CD4-positive, alpha-beta T cell treated with Interleukin-6 for 4 hours (primary cell): ENCODE measurements around the gene RNASE13.

Experiments used
- DNase-seq: peaks from one replicate; pipeline ENCODE4 v3.0.0-alpha.2; 2020; ENCODE audit warnings: mixed read lengths

RNASE13 gene, protein sequence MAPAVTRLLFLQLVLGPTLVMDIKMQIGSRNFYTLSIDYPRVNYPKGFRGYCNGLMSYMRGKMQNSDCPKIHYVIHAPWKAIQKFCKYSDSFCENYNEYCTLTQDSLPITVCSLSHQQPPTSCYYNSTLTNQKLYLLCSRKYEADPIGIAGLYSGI

DNA sequence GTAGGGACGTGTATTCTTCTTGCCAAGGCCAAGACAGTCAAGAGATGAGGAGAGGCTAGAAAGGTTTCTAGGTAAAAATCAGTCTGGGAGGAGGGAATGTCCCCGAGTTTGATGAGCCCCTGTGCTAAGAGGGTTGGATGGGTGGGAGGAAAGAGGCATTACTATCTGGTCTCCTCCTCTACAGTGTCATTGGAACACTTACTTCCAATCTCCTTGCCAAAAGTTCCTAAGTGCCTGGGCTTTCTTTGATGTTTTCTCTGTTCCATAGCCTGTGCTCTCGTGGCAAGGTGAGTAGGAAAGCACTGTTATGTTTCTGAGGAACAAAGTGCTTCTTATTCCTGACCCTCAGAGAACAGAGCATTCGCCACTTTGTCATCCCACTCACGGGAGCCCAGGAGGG lies at the start of gene RNASE13:
RNASE13 (minus strand) TSS at position 101 of the 400 bp plus-strand sequence. CDS start 519 bp downstream, outside the sequence.
- DNase-seq = no peak

DNA sequence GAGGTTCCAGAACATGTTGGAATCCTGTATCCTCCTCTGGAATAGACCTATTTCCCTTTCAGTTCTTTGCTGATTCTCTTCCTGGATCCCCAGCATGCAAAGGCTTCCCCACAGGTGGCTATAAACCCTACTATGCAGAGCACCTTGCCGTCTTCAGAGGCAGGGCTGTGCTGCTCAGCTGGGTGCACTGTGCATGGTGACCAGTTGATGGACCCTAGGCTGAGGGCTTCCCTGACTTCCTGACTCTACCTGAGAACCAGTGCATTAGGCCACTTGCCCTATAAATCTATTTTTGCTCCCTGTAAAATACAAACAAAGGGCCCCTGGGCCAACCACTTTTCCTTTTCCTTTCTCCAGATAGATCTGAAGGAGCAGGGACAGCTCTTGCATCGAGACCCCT lies 49.8 kb upstream of the RNASE13 start:
- DNase-seq = no peak

DNA sequence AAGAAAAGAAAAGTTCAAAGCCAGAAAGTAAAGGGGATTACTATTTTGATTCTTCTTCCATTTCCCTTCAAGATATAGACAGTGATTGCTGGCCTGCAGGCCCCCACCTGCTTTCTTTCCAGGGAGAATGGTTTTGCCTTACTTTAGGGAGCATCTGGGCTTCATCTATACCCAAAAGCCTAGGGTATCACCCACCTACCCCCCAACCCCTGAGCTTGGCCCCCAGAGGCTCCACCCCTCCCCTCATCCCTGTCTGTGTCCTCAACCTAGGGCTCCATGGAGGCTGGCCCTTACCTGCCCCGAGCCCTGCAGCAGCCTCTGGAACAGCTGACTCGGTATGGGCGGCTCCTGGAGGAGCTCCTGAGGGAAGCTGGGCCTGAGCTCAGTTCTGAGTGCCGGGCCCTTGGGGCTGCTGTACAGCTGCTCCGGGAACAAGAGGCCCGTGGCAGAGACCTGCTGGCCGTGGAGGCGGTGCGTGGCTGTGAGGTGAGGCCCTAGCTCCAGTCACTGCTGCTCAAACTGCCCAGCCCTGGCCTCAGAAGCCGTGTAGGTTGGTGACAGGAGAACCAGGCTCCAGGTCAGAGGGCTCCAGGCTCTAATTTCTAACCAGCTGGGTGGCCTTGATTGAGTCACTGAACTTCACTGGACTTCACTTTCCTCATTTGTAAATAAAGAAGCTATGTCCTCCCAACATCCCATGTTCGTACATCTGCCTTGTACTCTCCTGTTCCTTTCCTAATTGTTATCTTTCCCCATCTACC lies 49.1 kb upstream of the RNASE13 start:
- DNase-seq = no peak

- DNase-seq = no peak
Observed at GRCh38 chr14:21081521-21082142, 47.0 kb upstream of the RNASE13 start.

DNA sequence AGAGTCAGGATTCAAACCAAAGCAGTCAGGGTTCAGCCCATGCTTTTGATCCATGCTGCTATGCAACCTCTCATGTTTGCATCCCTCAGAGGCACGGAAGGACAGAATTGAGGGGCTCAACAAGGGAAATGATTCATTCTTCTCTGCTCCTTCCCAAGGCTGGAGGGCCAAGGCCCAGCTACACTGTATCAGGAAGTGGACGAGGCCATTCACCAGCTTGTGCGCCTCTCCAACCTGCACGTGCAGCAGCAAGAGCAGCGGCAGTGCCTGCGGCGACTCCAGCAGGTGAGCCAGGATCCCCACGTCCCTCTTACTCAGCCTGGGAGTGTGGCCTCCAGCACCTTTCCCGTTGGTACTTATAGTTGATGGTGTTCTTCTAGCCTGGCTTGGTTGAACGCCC lies 44.1 kb upstream of the RNASE13 start:
- no peak for DNase-seq

GRCh38 chr14:21078287-21078686 lies 43.7 kb upstream of the RNASE13 start:
- no peak for DNase-seq

- DNase-seq = no peak
Observed at GRCh38 chr14:21077672-21078071, 43.1 kb upstream of the RNASE13 start.

GRCh38 chr14:21075719-21076437 lies 41.3 kb upstream of the RNASE13 start:
- no peak for DNase-seq

- no peak for DNase-seq
Observed at GRCh38 chr14:21074398-21075272, 40.0 kb upstream of the RNASE13 start.

- DNase-seq = no peak
Observed at GRCh38 chr14:21073921-21074320, 39.3 kb upstream of the RNASE13 start.

GRCh38 chr14:21072781-21073339 lies 38.3 kb upstream of the RNASE13 start:
- no peak for DNase-seq

DNA sequence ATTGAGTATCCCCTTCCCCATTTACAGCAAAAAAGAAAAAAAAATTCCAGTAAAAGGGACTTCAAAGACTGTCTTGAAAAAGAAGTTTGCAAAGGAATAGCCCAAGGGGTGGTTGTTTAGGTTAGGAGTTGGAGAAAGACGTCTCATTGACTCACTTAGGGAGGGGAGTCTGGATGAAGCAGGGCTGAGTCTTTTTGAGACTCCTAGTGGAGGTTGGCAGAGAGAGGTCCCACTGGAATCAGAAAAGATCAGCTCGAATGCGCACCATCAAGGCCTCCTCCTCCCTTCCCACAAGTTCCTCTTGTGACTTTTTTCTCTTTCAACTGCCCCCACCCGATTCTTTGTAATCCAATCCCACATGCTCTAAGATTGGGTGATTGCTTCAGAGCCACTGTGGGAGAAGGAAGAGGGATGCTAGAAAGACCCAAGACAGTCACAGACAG lies 37.4 kb upstream of the RNASE13 start:
- no peak for DNase-seq

GRCh38 chr14:21071225-21072030 lies 36.8 kb upstream of the RNASE13 start:
- peak; percentile 69 for DNase-seq

DNA sequence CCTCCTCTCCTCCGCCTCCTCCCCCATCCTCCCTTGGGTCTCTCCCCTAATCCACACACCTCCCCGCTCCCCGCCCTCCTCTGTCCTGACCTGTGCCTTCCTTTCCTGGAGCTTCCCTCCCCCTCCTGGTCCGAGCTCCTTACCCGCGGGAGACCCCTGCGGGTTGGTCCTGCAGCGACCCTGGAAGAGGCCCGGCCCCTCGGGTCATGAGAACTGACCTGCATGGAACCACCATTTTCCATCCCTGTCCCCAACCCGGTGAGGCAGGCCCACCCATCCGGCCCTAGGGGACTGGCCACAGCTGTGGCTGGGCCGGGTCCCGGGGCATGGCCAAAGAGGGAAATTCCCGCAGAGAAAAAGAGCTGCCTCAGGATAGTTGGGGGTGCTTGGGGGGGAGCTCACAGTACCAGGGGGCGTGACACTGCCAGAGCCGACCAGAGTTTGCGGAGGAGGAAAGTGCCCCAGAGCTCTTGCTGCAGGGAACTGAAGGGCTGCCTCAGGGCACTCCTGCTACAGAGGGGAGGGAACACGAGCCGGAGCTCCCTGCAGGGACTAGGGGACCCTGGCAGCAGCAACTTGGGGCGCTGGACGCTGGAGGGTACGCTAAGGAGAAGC lies 36.1 kb upstream of the RNASE13 start:
- peak; percentile 5 for DNase-seq

DNA sequence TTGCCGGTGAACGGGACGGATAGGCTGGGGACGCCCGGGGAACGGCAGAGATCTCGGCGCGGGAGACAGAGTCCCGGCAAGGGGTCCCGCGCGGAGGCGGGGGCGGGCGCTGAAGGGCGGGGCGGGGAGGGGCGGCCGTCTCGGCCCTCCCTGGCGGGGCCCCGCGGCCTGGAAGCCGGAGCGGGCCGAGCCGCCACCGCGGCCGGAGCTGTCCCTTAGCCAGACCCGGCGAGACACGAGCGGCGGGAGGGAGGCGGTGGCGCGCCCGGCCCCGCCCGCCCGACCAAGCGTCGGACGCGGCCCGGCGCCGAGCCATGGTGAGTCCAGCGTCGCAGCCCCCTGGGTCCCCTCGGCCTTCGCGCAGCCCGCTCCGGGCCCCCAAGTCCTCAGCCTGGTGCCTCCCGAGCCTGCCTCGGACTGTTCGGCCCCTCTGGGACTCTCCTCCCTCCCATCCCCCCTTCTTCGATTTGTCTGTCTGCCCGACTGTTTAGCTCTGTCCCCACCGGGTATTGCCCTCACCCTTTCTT lies 35.5 kb upstream of the RNASE13 start, which contains the start of gene ARHGEF40:
ARHGEF40 (plus strand) TSS at position 222 of the 527 bp plus-strand sequence; CDS start at position 315, 93 bp downstream.
- DNase-seq = peak; percentile 35

DNA sequence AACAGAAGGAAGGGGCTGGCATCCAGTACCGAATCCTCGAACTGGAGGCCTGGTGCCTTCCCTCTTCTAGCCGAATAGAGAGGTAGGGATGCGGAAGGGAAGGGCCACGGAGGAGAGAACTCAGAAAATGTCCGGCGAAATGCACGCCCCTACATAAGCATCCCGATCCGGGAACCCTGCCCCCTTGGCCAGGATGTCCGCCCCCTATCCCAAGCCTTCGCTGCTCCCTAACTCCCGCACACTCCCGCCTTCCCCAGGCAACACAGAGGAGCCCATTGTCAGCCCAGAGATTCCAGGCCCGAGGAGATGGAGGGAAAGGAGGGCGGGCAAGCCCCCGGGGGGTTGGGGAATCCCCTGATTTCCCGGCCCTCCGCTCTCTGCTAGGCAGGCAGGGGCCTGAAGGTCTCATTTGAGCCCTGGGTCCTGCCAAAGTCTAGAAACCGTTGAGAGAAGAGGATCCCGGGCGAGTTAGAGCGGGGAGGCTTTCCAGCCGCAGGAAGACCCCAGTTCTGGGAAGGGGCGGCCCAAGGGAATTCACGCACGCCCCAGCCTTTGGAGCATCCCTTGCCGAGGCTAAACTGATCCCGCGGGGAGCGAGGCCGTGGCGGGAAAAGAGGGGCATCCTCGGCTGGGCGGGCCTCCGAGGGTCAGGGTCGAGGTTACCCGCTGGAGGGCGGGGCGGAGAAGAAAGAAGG lies 34.9 kb upstream of the RNASE13 start:
- no peak for DNase-seq

DNA sequence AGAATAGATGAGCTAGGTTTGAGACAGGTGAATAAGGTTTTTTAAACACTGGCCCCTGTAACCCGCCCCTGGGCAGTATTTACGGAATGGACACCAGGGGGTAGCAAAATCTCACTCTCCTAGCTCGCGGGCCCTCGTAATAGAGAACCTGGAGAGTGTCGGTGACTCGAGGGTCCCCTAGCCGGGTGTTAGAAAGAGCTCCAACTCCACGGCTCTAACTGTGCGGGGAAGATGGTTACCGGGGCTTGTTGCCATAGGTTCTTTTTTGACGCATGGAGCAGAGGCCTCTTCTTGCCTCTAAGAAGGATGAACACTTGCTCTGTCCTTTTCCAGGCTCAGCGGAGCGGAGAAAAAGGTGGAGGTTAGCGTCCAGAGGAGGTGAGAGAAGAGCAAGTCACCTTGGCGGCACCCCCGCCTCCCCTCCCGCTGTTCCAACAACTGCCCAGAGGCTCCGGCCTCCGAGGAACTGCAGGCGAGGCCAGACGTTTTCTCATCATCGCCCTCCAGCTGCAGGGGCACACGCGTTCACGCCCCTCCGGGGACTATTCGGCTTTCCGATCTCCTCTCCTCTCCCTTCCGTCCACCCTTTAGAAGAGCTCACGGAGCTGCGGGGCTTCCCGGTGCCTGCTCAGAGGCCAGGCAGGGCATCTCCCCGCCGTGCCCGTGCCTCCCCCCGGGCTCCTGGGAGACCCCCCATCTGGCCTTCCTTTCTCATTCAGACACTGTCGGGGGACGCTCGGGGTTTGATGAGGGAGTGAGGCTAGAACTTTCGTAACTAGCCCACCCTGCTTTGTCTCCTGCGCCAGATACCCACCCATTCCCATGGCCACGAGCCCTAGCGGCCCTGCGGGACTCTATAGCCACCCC lies 34.1 kb upstream of the RNASE13 start:
- DNase-seq = peak; percentile 67

DNA sequence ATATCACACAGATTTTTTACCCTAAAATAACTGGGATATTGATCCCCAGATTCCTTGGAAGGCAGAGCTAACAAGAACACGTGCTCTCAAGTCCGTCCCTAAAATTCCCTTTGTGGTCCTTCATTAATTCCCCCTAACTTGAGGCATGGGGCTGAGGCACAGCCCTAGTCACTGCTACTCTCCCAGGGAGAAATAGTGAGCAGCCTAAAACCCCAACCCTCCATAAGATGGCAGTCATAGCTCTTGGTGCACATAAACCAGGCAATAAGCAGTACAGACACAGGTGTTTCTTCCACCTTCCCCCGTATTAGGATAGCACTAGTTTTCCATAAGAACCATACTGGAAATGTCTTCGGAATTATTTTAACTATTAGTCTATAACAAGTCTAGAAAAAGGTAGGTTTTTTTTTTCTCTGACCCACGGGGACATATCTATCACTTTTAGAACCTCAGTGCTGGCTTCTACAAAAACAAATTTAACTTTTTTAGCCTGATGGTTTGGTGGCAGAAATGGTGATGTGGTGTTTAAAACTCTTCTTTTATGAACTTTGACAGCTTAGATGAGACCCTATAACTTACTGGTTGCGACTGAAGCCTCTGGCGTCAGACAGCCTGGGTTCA lies 32.4 kb upstream of the RNASE13 start:
- DNase-seq = peak; percentile 13
